ENCODE results near the gene CORO2A. TPM values are rescaled to one million over a fixed set of nuclear protein-coding genes. Genes with fewer than 3 reads are reported as not detected.

Gene CORO2A
- total RNA-seq, 2 donors from 2014 or later, result 1.2 to 3.1 TPM

DNA sequence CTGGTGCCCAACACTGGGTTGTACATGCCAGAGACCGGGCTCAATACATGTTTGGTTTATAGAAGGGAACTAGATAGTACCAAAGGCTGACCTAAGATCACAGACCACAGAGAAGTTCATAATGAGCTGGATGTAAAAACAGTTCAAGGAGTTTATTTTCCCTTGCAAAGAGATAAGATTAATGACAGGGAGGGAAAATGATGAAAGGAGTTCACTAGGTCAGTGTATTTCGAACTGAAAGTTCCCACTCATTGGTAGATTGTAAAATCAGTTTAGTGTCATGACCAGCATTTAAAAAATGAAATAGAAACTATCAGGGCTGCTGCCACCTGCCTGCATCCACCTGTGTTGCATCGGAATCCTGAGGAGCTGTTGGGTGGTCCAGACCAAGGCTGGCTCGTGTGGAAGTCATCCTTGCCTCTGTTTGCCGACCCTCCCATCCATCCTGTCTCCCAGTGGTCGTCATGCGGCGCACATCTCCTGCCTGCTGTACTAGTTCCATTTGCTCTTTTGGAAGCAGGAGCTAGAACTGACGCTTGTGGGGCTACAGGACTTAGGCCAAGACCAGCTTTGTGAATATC, 41.9 kb upstream of the CORO2A start:
- no peaks in the 10 kb centered on the region for H3K4me1 ChIP-seq (ENCODE audit: control insufficient read depth in 1 of 2, low read depth in 2 of 2)
- H3K27me3 ChIP-seq (replicated peaks; ENCODE audit: insufficient read depth), result no peaks in the 10 kb centered on the region
- peaks cover 3% of the 10 kb centered on the region for H3K36me3 ChIP-seq
- TF ChIP-seq, protein P1, sequence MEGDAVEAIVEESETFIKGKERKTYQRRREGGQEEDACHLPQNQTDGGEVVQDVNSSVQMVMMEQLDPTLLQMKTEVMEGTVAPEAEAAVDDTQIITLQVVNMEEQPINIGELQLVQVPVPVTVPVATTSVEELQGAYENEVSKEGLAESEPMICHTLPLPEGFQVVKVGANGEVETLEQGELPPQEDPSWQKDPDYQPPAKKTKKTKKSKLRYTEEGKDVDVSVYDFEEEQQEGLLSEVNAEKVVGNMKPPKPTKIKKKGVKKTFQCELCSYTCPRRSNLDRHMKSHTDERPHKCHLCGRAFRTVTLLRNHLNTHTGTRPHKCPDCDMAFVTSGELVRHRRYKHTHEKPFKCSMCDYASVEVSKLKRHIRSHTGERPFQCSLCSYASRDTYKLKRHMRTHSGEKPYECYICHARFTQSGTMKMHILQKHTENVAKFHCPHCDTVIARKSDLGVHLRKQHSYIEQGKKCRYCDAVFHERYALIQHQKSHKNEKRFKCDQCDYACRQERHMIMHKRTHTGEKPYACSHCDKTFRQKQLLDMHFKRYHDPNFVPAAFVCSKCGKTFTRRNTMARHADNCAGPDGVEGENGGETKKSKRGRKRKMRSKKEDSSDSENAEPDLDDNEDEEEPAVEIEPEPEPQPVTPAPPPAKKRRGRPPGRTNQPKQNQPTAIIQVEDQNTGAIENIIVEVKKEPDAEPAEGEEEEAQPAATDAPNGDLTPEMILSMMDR (IDR thresholded peaks at IDR 0.05), result no peak
- no peaks in the 10 kb centered on the region for H3K9me3 ChIP-seq
- DNase-seq (ENCODE audit: low spot score) (no peak), ATAC-seq (ENCODE audit: insufficient number of reproducible peaks, low FRiP score, low read depth) (no peak)
- no peak overlapping the region for H3K27ac ChIP-seq
- no peak overlapping the region for H3K4me3 ChIP-seq

DNA sequence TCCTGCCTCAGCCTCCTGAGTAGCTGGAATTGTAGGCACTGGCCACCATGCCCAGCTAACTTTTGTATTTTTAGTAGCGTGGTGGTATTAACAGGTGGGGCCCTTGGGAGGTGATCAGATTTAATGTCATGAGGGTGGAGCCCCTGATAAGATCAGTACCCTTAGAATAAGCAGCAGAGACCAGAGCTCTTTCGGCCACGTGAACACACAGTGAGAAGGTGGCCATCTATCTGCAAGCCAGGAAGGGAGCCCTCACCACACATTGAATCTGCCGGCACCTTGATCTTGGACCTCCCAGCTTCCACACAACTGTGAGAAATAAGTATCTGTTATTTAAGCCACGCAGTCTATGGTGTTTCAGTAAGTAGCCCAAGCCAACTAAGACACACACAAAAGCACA, 40.5 kb upstream of the CORO2A start:
- Histone ChIP-seq H3K4me1 (ENCODE audit: control insufficient read depth in 1 of 2, low read depth in 2 of 2) (no peaks in the 10 kb centered on the region), H3K27ac (no peak overlapping the region), H3K36me3 (peaks cover 3% of the 10 kb centered on the region), H3K9me3 (no peaks in the 10 kb centered on the region), H3K27me3 (replicated peaks; ENCODE audit: insufficient read depth) (no peaks in the 10 kb centered on the region), H3K4me3 (no peak overlapping the region)
- ATAC-seq (ENCODE audit: insufficient number of reproducible peaks, low FRiP score, low read depth) (no peak), DNase-seq (ENCODE audit: low spot score) (no peak)
- TF ChIP-seq, protein P1 (IDR thresholded peaks at IDR 0.05), result no peak

DNA sequence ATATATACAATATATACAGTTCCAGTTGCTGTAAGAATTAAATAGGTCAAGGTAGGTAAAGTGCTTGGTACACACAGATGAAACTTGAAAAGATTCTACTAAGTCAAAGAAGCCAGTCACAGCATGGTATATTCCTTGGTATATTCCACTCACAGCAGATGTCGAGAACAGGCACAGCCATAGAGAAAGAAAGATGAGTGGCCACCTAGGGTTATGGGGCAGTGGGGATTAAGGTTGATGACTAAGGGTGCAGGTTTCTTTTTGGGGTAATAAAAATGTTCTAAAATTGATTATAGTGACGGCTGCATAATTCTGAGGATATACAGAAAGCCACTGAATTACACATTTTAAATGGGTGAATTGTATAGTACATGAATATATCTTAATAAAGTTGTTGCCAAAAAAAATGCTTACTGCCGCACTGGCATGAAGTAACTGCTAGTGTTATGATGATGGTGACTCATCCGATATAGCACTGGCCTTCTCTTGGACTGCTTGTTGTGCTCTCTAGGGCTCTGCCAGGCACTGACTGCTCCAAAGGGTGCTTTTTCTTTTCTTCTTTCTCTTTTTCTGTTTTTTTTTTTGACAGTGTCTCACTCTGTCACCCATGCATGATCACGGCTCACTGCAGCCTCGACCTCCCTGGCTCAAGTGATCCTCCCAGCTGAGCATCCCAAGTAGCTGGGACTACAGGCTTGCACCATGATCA, 39.5 kb upstream of the CORO2A start:
- H3K27ac ChIP-seq, result no peak overlapping the region
- no peaks in the 10 kb centered on the region for H3K27me3 ChIP-seq (replicated peaks; ENCODE audit: insufficient read depth)
- TF ChIP-seq, protein P1 (IDR thresholded peaks at IDR 0.05), result no peak
- H3K36me3 ChIP-seq, result peaks cover 3% of the 10 kb centered on the region
- H3K9me3 ChIP-seq, result no peaks in the 10 kb centered on the region
- H3K4me3 ChIP-seq, result no peak overlapping the region
- ATAC-seq (ENCODE audit: insufficient number of reproducible peaks, low FRiP score, low read depth), result no peak
- no peak for DNase-seq (ENCODE audit: low spot score)
- no peaks in the 10 kb centered on the region for H3K4me1 ChIP-seq (ENCODE audit: control insufficient read depth in 1 of 2, low read depth in 2 of 2)

DNA sequence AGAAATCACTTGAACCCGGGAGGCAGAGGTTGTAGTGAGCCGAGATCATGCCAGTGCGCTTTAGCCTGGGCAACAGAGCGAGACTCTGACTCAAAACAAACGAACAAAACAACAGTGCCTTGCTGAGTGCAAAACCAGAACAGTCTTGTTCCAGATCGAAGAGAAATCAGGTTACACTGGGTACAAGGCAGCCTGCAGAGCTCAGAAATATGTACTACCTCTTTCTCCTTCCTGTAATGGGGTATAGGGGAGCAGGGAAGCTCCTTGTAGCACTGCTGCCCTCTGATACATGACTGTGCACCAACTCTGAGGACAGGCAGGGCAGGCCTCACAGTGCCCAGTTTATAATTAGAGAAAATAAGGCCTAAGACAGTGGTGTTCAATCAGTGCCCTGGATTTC, 38.4 kb upstream of the CORO2A start:
- DNase-seq (ENCODE audit: low spot score), result no peak
- peaks cover 3% of the 10 kb centered on the region for H3K36me3 ChIP-seq
- TF ChIP-seq, protein P1 (IDR thresholded peaks at IDR 0.05), result no peak

DNA sequence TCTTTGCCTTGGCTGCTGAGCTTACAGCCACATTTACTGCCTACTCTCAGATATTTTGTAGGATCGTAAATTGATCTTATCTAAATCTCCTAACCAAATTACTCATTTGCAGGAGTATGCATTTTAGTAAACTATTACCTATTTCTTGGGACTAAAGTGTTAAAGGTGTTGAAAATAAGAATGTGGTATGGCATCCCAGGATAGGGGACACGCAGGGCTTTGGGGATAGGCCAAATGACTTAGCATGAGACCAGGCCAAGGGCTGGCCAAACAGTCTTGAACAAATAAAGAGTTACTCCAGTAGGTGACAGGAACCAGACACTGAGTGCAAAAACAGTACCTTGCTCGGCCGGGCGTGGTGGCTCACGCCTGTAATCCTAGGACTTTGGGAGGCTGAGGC, 37.9 kb upstream of the CORO2A start:
- DNase-seq (ENCODE audit: low spot score) (no peak), ATAC-seq (ENCODE audit: insufficient number of reproducible peaks, low FRiP score, low read depth) (no peak)
- TF ChIP-seq, protein P1 (IDR thresholded peaks at IDR 0.05), result no peak
- H3K4me3 ChIP-seq, result no peak overlapping the region
- H3K36me3 ChIP-seq, result peaks cover 3% of the 10 kb centered on the region
- no peaks in the 10 kb centered on the region for H3K27me3 ChIP-seq (replicated peaks; ENCODE audit: insufficient read depth)
- no peak overlapping the region for H3K27ac ChIP-seq
- H3K4me1 ChIP-seq (ENCODE audit: control insufficient read depth in 1 of 2, low read depth in 2 of 2), result no peaks in the 10 kb centered on the region
- no peaks in the 10 kb centered on the region for H3K9me3 ChIP-seq

More for the DNA sequence above, 38.4 kb upstream of the CORO2A start:
- Histone ChIP-seq H3K4me1 (ENCODE audit: control insufficient read depth in 1 of 2, low read depth in 2 of 2) (no peaks in the 10 kb centered on the region), H3K27me3 (replicated peaks; ENCODE audit: insufficient read depth) (no peaks in the 10 kb centered on the region), H3K27ac (no peak overlapping the region), H3K4me3 (no peak overlapping the region), H3K9me3 (no peaks in the 10 kb centered on the region)
- no peak for ATAC-seq (ENCODE audit: insufficient number of reproducible peaks, low FRiP score, low read depth)
